ENCODE measurements around the gene ATP5ME. TPM values are rescaled to one million over a fixed set of nuclear protein-coding genes. Genes with fewer than 3 reads are reported as not detected.
A peak's percentile ranks its signal among the peaks of the same experiment; 100 is the strongest.

Gene ATP5ME
- total and polyA plus RNA-seq, 2 of the 13 experiments (the other 11 are each of a cell fraction or from before 2014, with no cell fraction given) = 305 to 753 TPM

DNA sequence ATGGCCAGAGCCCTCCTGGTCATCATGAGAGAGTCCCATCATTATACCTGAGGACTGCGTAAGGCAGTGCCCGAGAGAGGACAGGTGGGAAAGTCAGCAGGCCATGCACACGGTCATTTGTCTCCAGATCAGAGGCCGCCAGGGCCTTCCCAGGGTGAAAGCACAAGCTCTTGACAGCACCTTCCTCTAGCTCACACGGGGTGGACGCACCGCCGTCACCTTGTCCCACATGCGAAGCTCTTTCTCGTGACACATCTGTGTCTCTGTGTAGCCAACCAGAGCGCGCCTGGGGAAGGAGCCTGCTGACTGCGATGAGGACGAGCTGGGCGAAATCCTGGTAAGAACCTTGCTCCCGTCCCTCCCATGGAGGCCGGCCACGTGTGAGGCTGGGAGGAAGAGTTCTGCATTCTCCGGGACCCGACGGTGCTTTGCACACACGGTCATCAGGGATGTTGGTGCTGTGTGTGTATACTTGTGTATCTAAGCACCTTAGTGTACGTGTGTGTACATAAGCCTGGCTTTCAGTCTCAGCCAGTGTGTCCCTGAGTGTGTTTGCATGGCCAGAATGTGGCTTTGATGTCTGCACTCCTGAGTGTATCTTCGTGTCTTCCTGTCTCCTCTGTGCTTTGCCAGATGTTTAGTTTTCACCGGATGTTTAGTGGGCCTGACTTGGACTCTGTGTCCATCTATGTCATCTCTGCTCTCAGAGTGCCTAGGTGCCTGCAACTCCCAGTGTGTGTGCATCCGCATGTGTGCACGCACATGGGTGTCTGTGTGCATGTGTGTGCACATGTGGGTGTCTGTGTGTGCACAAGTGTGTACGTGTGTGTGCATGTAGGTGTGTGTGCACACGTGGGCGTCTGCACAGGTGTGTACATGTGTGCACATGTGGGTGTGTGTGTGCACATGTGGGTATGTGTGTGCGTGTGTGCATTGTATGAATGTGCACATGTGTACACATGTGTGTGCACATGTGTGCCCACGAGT is 15.1 kb downstream of the ATP5ME start (continued):
- TF ChIP-seq GZF1 (CRISPR knock-in tag; IDR thresholded peaks at IDR 0.05) (no peak), CENPX (CRISPR knock-in tag; IDR thresholded peaks at IDR 0.05) (no peak), CENPT (CRISPR knock-in tag; IDR thresholded peaks at IDR 0.05; ENCODE audit: low read depth) (no peak), REXO4 (CRISPR knock-in tag; IDR thresholded peaks at IDR 0.05; ENCODE audit: borderline replicate concordance) (no peak), U2AF1 (optimal IDR thresholded peaks at IDR 0.05; ENCODE audit: low read depth, low read length) (no peak), ZNF562 (CRISPR knock-in tag; IDR thresholded peaks at IDR 0.05; ENCODE audit: borderline replicate concordance) (no peak), ZC3H13 (CRISPR knock-in tag; IDR thresholded peaks at IDR 0.05) (peak; percentile 37; the same call in 1 of the 2 replicates), GFI1 (CRISPR knock-in tag; IDR thresholded peaks at IDR 0.05; ENCODE audit: borderline replicate concordance) (peak; percentile 40; the same call in 1 of the 2 replicates), DMAP1 (CRISPR knock-in tag; IDR thresholded peaks at IDR 0.05) (no peak), ZNF674 (CRISPR knock-in tag; IDR thresholded peaks at IDR 0.05; ENCODE audit: low read depth) (no peak), ZFP82 (CRISPR knock-in tag; IDR thresholded peaks at IDR 0.05; ENCODE audit: borderline replicate concordance) (no peak), ZNF317 (CRISPR knock-in tag; IDR thresholded peaks at IDR 0.05) (0 out of 2 replicates have a peak, but pooled peaks have one; percentile 25), EEA1 (CRISPR knock-in tag; IDR thresholded peaks at IDR 0.05; ENCODE audit: borderline replicate concordance) (no peak), ZFP37 (CRISPR knock-in tag; IDR thresholded peaks at IDR 0.05; ENCODE audit: borderline replicate concordance) (peak; percentile 41; the same call in 1 of the 2 replicates), ZNF343 (CRISPR knock-in tag; IDR thresholded peaks at IDR 0.05) (no peak), TBX3 (IDR thresholded peaks at IDR 0.05; ENCODE audit: borderline replicate concordance) (no peak)
- TF ChIP-seq, protein P1, sequence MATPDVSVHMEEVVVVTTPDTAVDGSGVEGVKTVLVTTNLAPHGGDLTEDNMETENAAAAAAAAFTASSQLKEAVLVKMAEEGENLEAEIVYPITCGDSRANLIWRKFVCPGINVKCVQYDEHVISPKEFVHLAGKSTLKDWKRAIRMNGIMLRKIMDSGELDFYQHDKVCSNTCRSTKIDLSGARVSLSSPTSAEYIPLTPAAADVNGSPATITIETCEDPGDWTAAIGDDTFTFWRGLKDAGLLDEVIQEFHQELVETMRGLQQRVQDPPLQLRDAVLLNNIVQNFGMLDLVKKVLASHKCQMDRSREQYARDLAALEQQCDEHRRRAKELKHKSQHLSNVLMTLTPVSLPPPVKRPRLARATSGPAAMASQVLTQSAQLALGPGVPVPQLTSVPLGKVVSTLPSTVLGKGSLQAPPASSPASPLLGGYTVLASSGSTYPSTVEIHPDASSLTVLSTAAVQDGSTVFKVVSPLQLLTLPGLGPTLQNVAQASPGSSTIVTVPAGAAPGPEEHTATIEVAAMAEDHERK (CRISPR knock-in tag; IDR thresholded peaks at IDR 0.05; ENCODE audit: low read depth) = no peak
- TF ChIP-seq, protein P2, sequence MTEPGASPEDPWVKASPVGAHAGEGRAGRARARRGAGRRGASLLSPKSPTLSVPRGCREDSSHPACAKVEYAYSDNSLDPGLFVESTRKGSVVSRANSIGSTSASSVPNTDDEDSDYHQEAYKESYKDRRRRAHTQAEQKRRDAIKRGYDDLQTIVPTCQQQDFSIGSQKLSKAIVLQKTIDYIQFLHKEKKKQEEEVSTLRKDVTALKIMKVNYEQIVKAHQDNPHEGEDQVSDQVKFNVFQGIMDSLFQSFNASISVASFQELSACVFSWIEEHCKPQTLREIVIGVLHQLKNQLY (CRISPR knock-in tag; IDR thresholded peaks at IDR 0.05) = 0 out of 2 replicates have a peak, but pooled peaks have one; percentile 20
- TF ChIP-seq, protein P3, sequence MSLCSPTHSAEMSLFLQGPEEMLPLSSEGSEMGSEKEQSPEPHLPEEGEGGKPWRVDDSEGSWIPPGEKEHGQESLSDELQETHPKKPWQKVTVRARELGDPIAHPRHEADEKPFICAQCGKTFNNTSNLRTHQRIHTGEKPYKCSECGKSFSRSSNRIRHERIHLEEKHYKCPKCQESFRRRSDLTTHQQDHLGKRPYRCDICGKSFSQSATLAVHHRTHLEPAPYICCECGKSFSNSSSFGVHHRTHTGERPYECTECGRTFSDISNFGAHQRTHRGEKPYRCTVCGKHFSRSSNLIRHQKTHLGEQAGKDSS (CRISPR knock-in tag; IDR thresholded peaks at IDR 0.05; ENCODE audit: borderline replicate concordance, low read depth) = 0 out of 2 replicates have a peak, but pooled peaks have one; percentile 51
- TF ChIP-seq, protein P4, sequence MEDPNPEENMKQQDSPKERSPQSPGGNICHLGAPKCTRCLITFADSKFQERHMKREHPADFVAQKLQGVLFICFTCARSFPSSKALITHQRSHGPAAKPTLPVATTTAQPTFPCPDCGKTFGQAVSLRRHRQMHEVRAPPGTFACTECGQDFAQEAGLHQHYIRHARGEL (CRISPR knock-in tag; IDR thresholded peaks at IDR 0.05) = no peak
- TF ChIP-seq, protein P5, sequence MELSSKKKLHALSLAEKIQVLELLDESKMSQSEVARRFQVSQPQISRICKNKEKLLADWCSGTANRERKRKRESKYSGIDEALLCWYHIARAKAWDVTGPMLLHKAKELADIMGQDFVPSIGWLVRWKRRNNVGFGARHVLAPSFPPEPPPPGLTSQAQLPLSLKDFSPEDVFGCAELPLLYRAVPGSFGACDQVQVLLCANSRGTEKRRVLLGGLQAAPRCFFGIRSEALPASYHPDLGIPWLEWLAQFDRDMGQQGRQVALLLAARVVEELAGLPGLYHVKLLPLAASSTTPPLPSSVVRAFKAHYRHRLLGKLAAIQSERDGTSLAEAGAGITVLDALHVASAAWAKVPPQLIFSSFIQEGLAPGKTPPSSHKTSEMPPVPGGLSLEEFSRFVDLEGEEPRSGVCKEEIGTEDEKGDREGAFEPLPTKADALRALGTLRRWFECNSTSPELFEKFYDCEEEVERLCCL (CRISPR knock-in tag; IDR thresholded peaks at IDR 0.05; ENCODE audit: borderline replicate concordance) = 0 out of 2 replicates have a peak, but pooled peaks have one; percentile 69
- TF ChIP-seq, protein P6, sequence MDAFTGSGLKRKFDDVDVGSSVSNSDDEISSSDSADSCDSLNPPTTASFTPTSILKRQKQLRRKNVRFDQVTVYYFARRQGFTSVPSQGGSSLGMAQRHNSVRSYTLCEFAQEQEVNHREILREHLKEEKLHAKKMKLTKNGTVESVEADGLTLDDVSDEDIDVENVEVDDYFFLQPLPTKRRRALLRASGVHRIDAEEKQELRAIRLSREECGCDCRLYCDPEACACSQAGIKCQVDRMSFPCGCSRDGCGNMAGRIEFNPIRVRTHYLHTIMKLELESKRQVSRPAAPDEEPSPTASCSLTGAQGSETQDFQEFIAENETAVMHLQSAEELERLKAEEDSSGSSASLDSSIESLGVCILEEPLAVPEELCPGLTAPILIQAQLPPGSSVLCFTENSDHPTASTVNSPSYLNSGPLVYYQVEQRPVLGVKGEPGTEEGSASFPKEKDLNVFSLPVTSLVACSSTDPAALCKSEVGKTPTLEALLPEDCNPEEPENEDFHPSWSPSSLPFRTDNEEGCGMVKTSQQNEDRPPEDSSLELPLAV (CRISPR knock-in tag; conservative IDR thresholded peaks at IDR 0.05; ENCODE audit: low read depth) = no peak

Data from HepG2 (cell line).